Subcutaneous abdominal adipose tissue (tissue), 5 donors: ENCODE results near the gene POTEG.
"Not testable (repeated sequence)": the region's sequence is repeated elsewhere in the genome, so short reads cannot be mapped to it uniquely, and the experiment has no call there.

Experiments
- H3K27ac ChIP-seq: one replicate; pipeline ENCODE4 v1.7.0; 2013; ENCODE audit warnings: low read depth, mild to moderate bottlenecking, inconsistent platforms, low read length, moderate library complexity
- H3K27me3 ChIP-seq, 5 donors: one replicate each; pipeline ENCODE4 v1.7.0; 2013; ENCODE audit warnings: low read length in 5 of 5, inconsistent platforms in 1 of 5; ENCODE audit not compliant: control insufficient read depth in 5 of 5, insufficient read depth in 4 of 5
- H3K36me3 ChIP-seq, 5 donors: one replicate each; pipeline ENCODE4 v1.7.0; 2013; ENCODE audit warnings: low read length in 5 of 5; ENCODE audit not compliant: control insufficient read depth in 5 of 5, insufficient read depth in 5 of 5
- H3K4me1 ChIP-seq, 5 donors: one replicate each; pipeline ENCODE4 v1.7.0; 2013; ENCODE audit warnings: low read length in 5 of 5, mild to moderate bottlenecking in 3 of 5, moderate library complexity in 1 of 5; ENCODE audit not compliant: control insufficient read depth in 5 of 5, insufficient read depth in 5 of 5
- H3K4me3 ChIP-seq, 5 donors: one replicate each; pipeline ENCODE4 v1.7.0; 2013; ENCODE audit warnings: low read length in 5 of 5, low read depth in 1 of 5
- H3K9ac ChIP-seq, 5 donors: one replicate each; pipeline ENCODE4 v1.7.0; 2013; ENCODE audit warnings: low read length in 5 of 5, mild to moderate bottlenecking in 4 of 5, moderate library complexity in 3 of 5
- H3K9me3 ChIP-seq, 5 donors: one replicate each; pipeline ENCODE4 v1.7.0; 2013; ENCODE audit warnings: low read length in 5 of 5; ENCODE audit not compliant: control insufficient read depth in 5 of 5
- donor health status: healthy.
- donor health status: healthy.
- donor health status: healthy.
- donor health status: healthy.
- donor health status: healthy.

The POTEG gene

DNA sequence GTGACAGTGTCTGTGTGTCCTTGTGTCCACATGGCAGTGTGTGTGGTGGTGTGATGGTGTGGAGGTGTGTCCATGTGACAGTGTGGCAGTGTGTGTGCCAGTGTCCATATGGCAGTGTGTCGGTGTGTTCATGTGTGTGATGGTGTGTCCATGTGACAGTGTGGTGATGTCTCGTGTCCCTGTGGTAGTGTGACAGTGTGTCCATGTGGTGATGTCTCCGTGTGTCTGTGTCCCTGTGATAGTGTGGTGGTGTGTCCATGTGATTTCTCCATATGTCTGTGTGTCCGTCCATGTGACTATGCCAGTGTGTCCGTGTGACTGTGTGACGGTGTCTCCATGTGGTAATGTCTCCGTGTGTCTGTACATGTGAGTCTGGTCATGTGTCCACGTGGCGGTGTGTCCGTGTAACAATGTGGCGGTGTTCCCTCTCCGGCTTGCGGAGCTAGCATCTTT is 59.7 kb downstream of the POTEG start:
- H3K9me3 ChIP-seq, H3K36me3 ChIP-seq, H3K27me3 ChIP-seq, H3K4me3 ChIP-seq, H3K9ac ChIP-seq, H3K4me1 ChIP-seq, H3K27ac ChIP-seq: not testable (repeated sequence)

DNA sequence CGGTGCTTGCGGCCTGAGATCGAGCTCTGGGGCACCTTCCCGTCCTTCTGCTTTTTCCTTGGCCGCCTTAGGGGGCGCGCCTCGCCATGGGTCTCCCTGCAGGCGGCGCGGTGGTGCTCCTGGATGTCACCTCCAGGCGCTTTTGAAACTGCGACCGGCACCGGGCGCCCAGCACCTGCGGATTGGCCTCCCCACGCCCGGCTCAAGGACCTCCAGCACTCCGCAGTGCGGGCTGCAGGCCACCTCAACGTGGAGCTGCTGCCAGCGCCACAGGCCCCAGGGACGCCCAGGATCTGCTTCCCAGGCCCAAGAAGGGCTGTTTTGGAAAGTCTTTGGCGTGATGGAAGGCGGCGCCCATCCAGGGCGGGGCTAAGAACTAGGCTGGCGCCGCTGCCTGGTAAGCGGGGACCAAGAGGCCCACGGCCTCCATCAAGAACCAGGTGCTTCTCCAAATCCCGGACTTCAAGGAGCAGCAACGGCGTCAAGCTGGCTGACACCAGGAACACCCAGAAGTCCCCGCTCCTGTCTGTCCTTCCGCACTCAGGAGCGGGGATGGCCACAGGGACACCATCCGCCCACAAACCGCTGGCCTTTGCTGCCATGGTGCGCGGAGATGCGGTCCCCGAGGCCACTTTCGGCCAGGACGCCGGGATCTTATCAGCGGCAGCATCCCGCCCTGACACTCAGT is 61.2 kb downstream of the POTEG start:
- not testable (repeated sequence) for H3K27me3 ChIP-seq, H3K4me3 ChIP-seq, H3K9ac ChIP-seq, H3K36me3 ChIP-seq, H3K4me1 ChIP-seq, H3K9me3 ChIP-seq, H3K27ac ChIP-seq

DNA sequence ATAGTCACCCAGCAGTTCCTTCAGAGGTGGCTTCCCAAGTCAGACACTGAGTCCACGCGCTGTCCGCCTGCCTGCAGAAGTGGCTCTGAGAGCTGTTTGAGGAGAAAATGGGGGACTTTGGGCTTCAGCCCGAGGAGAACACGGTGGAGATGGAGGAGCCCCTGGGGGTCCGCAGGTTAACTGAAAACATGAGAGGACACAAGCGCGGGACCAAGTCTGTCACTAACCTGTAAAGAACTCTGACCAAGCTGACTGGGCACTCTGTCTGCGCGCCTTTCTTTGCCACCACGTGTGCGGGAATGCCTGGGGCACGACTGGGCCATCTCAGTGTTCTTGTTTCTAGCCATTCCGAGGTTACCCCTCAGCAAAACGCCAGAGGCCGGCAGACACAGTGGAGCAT is 62.4 kb downstream of the POTEG start:
- not testable (repeated sequence) for H3K36me3 ChIP-seq, H3K4me1 ChIP-seq, H3K4me3 ChIP-seq, H3K9me3 ChIP-seq, H3K9ac ChIP-seq, H3K27ac ChIP-seq, H3K27me3 ChIP-seq

DNA sequence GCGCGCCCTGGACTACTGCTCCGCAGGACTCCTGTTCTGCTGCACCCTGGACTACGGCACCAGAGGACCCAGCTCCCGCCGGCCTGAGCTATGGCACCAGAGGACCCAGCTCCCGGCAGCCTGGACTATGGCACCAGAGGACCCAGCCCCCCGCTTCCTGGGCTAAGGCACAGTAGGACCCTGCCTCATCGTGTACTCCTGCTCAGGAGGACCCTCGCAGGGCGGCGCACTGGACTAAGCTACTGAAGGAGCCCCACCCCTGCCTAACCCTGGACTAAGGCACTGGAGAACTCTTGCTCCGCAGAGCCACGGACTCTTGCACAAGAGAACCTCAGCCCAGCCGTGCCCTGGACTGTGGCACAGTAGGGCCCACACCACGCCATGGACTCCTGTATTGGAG is 71.3 kb downstream of the POTEG start:
- not testable (repeated sequence) for H3K9me3 ChIP-seq, H3K9ac ChIP-seq, H3K27me3 ChIP-seq, H3K36me3 ChIP-seq, H3K4me3 ChIP-seq, H3K4me1 ChIP-seq, H3K27ac ChIP-seq

DNA sequence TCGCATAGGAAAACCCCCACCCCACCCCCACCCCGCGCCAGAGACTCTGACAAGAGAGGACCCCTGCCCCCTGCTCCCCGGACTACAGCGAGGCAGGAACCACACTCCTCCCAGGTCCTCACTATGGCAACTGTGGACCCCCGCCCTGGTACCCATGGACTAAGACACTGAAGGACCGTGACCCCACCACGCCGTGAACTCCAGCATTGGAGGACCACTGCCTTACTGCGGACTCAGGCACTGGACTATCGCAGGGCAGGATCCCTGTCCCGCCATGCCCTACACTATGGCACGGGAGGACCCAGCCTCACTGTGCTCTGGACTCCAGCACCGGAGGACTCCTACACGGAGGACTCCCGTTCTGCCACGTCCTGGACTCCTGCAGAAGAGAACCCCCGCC is 71.8 kb downstream of the POTEG start:
- not testable (repeated sequence) for H3K27me3 ChIP-seq, H3K9me3 ChIP-seq, H3K27ac ChIP-seq

DNA sequence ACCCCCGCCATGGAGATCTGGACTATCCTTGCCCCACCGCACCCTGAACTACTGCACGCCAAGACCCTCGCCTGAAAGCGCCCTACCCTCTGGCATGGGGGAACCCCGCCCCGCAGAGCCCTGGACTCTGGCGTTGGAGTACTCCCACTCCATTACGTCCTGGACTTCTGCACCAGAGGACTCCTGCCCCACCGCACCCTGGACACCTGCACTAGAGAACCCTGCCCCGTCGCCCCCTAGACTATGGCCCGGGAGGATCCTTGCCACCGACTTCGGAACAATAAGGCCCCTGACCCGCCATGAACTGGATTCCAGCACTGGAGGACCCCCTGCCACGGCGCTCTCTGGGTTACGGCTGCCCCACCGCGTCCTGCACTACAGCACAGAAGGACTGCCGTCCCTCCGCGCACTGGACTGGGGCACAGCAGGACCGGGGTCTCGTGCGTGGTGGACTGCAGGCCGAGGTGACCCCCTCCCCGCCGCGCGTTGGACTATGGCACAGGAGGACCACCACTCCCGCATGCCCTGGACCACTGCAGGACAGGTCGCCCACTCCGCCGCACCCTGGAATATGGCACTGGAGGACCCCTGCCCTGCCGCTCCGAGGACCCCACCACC is 72.4 kb downstream of the POTEG start:
- not testable (repeated sequence) for H3K4me1 ChIP-seq, H3K36me3 ChIP-seq, H3K9me3 ChIP-seq, H3K27me3 ChIP-seq, H3K9ac ChIP-seq, H3K27ac ChIP-seq, H3K4me3 ChIP-seq

More for the DNA sequence above, 71.8 kb downstream of the POTEG start:
- not testable (repeated sequence) for H3K36me3 ChIP-seq, H3K4me3 ChIP-seq, H3K9ac ChIP-seq, H3K4me1 ChIP-seq

DNA sequence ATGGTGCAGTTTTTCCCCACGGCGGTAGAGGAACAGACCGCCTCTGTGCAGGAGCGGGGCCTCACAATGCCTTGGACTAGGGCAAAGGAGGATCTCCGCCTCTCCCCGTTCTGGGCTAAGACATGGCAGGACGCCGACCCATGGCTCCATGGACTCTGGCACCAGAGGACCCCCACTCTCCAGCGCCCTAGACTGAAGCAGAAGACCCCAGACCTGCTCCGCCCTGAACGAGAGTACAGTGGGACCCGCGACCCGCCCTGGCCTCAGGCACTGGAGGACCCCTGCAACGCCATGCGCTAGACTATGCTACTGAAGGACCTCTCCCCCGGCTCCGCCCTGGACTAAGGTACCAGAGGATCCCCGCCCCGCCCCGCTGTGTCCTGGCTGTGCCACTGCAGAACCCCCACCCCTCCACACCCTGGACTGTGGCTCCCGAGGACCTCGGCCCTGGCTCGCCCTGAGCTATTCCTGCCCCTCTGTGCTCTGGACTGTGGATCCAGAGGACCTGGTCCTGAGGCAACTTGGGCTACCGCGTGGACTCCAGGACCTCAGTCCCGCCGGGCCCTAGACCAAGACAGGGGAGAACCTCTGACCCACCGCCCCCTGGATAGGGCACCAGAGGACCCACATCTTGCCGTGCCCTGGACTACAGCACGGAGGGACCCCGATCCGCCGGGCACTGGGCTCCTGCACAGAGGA is 73.1 kb downstream of the POTEG start:
- not testable (repeated sequence) for H3K36me3 ChIP-seq, H3K9me3 ChIP-seq, H3K4me1 ChIP-seq, H3K9ac ChIP-seq, H3K4me3 ChIP-seq, H3K27me3 ChIP-seq, H3K27ac ChIP-seq
